HG02852 (cell line): Measurements from ENCODE around the gene C16orf74.

Experiments
- ATAC-seq: cut with Tn5 transposase; IDR thresholded peaks from one replicate; pipeline ENCODE4 v1.9.1; 2021; ENCODE audit warnings: mild to moderate bottlenecking, moderate library complexity; ENCODE audit not compliant: unreplicated experiment

Gene C16orf74

DNA sequence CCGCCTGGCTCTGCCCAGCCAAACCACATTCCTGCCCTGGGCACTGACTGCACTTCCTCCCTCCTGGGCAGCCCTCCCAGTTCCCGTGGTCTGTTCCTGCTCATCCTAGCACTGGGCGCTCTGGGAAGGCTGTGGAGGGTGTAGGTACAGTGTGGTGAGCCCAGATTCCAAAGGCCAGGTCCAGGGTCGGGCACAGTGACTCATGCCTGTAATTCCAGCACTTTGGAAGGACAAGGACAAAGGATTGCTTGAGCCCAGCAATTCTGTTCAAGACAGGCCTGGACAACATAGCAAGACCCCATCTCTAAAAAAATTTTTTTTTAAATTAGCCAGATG lies 30.6 kb downstream of the C16orf74 start:
- no peak for ATAC-seq

DNA sequence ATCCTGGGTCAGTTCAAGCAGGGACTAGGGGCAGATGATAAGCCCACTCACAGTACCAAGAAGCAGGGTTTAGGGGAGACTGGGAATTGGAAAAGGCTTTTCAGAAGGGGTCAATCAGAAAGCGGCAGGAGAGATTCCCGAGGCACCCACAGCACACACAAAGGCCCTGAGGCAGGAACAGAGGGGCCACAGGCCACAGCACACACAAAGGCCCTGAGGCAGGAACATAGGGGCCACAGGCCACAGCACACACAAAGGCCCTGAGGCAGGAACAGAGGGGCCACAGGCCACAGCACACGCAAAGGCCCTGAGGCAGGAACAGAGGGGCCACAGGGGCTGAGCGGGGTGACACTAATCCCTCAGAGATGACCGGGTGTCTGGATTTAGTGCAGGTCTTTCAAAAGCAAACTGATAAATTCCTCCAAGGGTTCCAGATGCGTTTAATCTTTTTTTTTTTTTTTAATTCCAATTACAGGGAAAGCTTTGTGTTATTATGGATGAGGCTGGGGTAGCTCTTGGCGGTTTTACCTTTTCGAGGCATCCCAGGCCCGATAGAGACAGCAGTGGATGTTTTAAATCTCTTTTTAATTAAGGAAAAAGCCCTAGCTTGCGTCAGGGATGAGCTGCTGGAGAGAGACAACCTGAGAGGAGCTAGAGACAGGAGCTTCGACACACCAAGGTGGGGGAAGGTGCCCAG lies 31.1 kb downstream of the C16orf74 start:
- ATAC-seq: no peak

DNA sequence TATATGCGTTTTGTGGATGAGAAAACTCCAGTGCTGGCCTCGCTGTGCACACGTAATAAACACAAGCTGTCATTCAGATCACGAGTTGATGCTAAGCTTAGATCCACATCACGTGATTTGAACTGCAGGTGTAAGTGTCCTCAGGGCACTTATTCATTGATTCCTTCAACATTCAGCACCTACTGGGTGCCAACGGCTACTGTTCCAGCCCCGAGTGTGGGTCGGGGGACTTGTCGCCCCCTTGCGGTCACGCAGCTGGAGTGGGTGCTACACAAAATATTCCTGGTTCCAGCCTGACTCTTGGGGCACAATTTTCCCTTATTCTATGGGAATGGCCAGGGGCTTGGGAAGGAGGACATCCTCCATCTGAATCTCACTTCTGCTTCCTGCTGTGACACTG lies 32.2 kb downstream of the C16orf74 start:
- ATAC-seq: no peak

- ATAC-seq: no peak
Measured at GRCh38 chr16:85718153-85718477, 32.8 kb downstream of the C16orf74 start.

DNA sequence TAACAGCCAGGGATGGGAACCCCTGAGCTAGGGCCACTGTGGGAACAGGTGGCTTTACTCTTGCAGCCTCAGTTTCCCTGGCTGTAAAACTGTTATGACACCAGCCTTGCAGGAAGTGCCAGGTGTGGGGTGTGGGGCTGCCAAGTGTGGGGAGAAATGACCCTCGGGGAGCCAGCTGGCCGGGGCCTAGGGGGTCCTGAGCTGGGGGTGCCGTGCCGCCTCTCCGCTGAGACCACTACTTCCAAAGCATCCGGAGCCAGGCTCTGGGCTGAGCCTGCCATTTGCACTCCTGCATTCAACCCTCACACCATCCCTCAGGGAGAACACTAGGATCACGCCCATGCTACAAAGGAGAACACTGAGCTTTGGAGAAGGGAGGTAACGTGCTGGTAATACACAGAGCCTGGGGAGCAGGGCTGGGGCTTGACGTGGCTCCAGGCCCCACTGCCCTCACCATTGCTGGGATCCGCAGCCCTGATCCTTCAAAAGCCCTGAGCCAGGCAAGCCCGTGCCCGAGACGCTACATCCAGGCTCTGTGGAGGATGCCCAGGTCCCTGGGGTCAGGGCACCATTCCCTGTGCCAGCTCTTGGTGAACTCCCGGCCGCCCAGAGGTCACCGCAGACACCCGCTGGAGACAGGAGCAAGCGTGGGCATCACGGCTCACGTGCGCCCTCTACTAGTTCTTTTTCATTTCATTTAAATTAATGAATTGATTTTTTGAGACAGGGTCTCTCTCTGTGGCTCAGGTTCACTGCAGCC lies 33.3 kb downstream of the C16orf74 start:
- no peak for ATAC-seq

GRCh38 chr16:85716680-85717038 lies 34.2 kb downstream of the C16orf74 start:
- ATAC-seq: no peak

GRCh38 chr16:85716022-85716679 lies 34.7 kb downstream of the C16orf74 start:
- ATAC-seq: no peak

DNA sequence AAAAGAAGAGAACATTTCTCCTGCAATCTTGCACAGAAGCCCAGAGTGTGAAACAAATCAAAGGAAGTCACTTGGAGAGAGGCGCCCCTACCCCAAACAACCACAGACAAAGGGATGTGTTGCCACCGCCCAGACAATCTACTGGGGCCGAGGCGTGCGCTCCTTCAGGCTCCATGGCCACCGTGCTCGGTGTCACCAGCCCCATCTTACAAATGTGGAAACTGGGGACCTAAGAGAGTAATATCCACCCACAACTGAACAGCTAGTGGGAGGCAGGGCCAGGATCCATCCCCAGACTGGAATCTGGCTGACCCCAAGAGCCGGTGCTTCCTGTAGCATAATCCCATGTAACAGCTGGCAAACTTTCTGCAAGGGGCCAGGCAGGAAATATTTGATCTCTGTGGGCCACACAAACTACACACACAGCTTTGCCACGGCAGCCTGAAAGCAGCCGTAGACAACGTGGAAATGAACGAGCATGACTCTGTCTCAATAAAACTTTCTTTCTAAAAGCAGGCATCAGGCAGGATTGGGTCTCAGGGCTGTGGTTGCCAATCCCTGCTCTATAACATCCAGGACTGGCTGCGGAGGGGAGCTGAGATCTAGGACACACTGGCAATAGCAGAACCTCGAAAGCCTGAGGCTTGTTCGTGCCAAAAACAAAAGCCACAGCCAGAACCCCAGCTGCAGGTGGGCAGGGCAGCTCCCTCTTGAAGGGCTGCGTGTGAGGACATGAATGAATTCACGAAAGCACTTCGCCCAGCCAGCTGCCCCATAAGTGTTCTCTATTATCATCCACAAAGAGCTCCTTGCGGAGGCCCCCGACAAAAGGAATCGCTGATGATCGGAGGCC lies 35.5 kb downstream of the C16orf74 start:
- ATAC-seq: no peak

GRCh38 chr16:85712801-85713200 lies 38.1 kb downstream of the C16orf74 start:
- no peak for ATAC-seq

DNA sequence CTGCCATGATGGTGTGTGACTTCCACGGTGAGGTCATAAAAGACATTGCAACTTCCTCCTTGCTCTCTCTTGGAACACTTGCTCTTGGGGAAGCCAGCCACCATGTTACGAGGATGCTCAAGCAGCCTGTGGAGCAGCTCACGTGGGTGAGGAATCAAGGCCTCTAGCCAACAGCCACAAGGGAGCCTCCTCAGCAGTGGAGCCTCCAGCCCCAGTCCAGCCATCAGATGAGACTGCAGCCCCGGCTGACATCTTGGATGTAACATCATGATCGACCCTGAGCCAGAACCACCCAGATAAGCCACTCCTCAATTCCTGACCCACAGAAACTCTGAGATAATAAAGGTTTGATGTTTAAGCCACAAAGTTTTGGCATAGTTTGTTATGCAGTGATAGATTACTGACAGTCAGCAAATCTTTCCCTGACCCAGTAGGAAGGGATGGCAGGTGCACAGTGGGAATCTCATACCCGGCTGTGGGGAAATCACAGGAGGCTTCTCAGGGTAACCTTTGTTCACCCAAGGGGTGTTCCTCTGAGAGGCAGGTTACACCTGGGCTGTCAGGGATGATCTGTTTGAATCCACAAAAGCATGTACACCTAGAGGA lies 38.8 kb downstream of the C16orf74 start:
- no peak for ATAC-seq

DNA sequence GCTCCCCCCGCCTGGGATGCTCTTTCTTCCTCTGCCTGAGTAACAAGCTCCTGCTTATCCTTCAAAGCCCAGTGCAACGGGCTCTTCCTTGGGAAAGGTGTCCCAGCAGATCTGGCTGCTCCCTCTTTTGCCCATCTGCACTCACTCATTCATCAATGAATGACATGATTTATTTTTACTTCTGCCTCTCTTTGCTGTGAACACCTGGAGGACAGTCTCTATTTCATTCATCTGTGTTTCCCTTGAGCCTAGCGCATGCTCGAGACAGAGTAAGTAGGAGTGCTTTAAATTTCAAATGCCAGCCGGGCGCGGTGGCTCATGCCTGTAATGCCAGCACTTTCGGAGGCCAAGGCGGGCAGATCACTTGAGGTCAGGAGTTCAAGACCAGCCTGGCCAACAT lies 40.2 kb downstream of the C16orf74 start:
- ATAC-seq: no peak

GRCh38 chr16:85709766-85710585 lies 40.9 kb downstream of the C16orf74 start:
- no peak for ATAC-seq

GRCh38 chr16:85708338-85708737 lies 42.6 kb downstream of the C16orf74 start:
- no peak for ATAC-seq

- ATAC-seq: no peak
Measured at GRCh38 chr16:85707528-85708095, 43.3 kb downstream of the C16orf74 start.

DNA sequence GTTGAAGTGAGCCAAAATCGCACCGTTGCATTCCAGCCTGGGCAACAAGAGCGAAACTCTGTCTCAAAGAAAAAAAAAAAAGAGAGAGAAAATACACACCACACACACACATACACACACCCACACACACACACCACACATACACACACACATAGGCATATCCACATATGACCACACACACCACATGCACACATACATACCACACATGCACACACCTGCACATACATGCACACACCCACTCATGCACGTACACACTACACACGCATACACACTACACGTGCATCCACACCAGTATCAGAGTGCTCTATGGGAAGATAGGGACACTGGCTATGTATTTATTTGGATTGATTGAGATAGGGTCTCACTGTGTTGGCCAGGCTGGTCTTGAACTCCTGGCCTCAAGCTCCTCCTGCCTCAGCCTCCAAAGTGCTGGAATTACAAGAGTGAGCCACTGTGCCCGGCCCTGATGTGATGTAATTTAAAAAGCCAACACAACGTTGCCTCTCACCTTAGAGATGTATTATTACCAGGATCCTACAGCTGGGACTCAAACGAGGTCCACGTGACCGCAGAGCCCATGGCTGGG lies 44.4 kb downstream of the C16orf74 start:
- ATAC-seq: no peak

DNA sequence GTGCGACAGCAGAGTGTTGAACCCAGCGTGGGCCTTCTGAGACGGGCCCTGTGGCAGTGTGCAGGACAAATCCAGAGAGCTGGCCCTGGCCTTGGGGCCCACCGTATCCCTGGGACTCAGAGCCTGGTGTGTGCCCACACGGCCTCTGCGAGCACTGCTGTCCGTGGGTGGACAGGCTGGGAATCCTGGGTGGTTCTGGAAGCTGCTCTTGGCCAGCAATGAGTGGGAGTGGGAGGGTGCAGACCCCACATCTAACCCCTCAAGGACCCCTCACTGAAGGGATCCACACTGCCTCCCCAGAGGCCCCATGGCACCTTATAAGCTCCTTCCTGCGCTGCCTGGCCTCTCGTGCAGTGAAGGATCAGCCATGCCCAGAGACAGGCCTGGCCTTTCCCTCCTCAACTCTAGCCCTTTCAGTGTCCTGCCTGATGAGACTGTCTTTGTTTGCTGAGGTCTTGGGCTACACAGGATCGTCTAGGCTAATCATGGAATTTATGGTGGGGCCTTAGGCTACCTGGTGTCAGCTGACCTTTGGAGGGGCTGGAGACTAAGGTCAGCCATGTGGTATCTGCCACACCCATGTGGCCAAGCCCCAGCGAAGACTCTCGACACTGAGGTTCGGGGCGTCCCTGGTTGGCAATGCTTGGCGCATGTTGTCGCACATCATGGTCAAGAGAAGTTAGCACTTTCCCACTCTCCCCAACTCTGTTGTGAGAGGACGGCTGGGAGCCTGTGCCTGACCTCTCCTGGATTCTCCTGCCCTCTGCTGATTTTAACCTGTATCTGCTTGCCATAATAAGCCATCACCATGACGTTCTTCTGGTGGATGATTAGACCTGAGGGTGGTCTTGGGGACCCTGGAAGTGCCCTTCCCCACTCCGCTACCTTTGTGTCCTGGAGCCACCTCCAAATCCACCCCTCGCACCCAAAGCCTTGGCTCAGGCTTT lies 45.7 kb downstream of the C16orf74 start:
- ATAC-seq: no peak

- no peak for ATAC-seq
Measured at GRCh38 chr16:85704011-85704410, 46.9 kb downstream of the C16orf74 start.

DNA sequence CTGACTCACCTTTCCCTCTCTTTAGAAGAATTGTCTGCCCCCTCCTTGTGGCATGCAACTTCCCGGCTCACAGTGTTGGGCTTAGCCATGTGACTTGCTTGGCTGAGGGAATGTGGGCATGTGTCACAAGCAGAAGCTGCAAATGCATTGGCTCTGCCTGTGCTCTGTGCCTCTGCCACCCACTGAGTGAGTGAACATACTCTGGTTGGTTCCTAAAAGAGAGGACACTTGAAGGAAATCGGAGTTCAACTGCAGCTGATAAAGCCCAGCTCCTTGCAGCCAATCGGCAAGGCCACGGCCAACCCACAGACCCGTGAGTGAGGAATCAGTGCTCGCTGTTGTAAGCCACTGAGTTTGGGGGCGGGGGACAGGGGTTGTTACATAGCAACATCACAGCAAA lies 51.3 kb downstream of the C16orf74 start:
- no peak for ATAC-seq
